Keratinocyte (primary cell): ENCODE data around the gene DMBX1. TPM values are rescaled to one million over a fixed set of nuclear protein-coding genes. Genes with fewer than 3 reads are reported as not detected.

Source experiments
- DNase-seq: peaks from one replicate; pipeline ENCODE4 v3.0.0-alpha.2; 2011; ENCODE audit warnings: low read depth, missing footprints, low spot score
- FAIRE-seq: peaks from 2 replicates; lab custom pipeline; 2011; peaks lifted over from hg19 to GRCh38; lab: Jason Lieb, UNC
- H2AFZ ChIP-seq: 2 replicates; pipeline ENCODE4 v1.6.0; 2012; ENCODE audit warnings: low read length, control low read depth, inconsistent platforms; ENCODE audit not compliant: control insufficient read depth
- H3K27ac ChIP-seq: 2 replicates; pipeline ENCODE4 v1.5.1; 2011; ENCODE audit warnings: low read length; ENCODE audit not compliant: control insufficient read depth, insufficient read depth
- H3K27me3 ChIP-seq: 3 replicates; pipeline ENCODE4 v1.6.0; 2011; ENCODE audit warnings: low read length; ENCODE audit not compliant: control insufficient read depth, insufficient read depth; ENCODE audit errors: extremely low read depth
- H3K36me3 ChIP-seq, 2 experiments: 2 replicates in 1 of 2; 3 replicates in 1 of 2; pipeline ENCODE4 v1.5.1; 2011; ENCODE audit warnings: low read length in 2 of 2, mild to moderate bottlenecking in 1 of 2; ENCODE audit not compliant: control insufficient read depth in 2 of 2, insufficient read depth in 2 of 2; ENCODE audit errors: extremely low read depth in 1 of 2
- H3K4me1 ChIP-seq: 3 replicates; pipeline ENCODE4 v1.5.1; 2011; ENCODE audit warnings: low read length; ENCODE audit not compliant: control insufficient read depth, insufficient read depth; ENCODE audit errors: extremely low read depth
- H3K4me2 ChIP-seq: 3 replicates; pipeline ENCODE4 v1.6.0; 2011; ENCODE audit warnings: low read depth, low read length; ENCODE audit not compliant: control insufficient read depth, insufficient read depth; ENCODE audit errors: extremely low read depth
- H3K4me3 ChIP-seq, 3 experiments: fragments of 200-600 bp in 1 of 3; sonication (generic) in 1 of 3; 2 replicates in 2 of 3; 3 replicates in 1 of 3; pipeline ENCODE4 v1.5.1; 2011 to 2016; ENCODE audit warnings: low read length in 3 of 3, mild to moderate bottlenecking in 3 of 3, control low read depth in 2 of 3, inconsistent platforms in 1 of 3, low read depth in 1 of 3, mixed read lengths in 1 of 3, mixed run types in 1 of 3, moderate library complexity in 1 of 3; ENCODE audit not compliant: control insufficient read depth in 2 of 3, insufficient read depth in 2 of 3; ENCODE audit errors: extremely low read depth in 1 of 3
- H3K79me2 ChIP-seq: 2 replicates; pipeline ENCODE4 v1.6.0; 2012; ENCODE audit warnings: low read length; ENCODE audit not compliant: control insufficient read depth, insufficient read depth
- H3K9ac ChIP-seq: 3 replicates; pipeline ENCODE4 v1.6.0; 2011; ENCODE audit warnings: low read length; ENCODE audit not compliant: control insufficient read depth, insufficient read depth; ENCODE audit errors: extremely low read depth
- H3K9me1 ChIP-seq: 3 replicates; pipeline ENCODE4 v1.6.0; 2011; ENCODE audit warnings: low read length; ENCODE audit not compliant: control insufficient read depth, insufficient read depth; ENCODE audit errors: extremely low read depth
- H3K9me3 ChIP-seq: 2 replicates; pipeline ENCODE4 v1.5.1; 2012; ENCODE audit warnings: low read depth, low read length; ENCODE audit not compliant: control insufficient read depth
- H4K20me1 ChIP-seq: 3 replicates; pipeline ENCODE4 v1.6.0; 2011; ENCODE audit warnings: low read length; ENCODE audit not compliant: control insufficient read depth, insufficient read depth; ENCODE audit errors: extremely low read depth
- CTCF ChIP-seq, 3 experiments: IDR thresholded peaks in 1 of 3; conservative IDR thresholded peaks in 1 of 3; optimal IDR thresholded peaks in 1 of 3; 2 replicates in 2 of 3; 3 replicates in 1 of 3; pipeline versions ENCODE3 to v1.5.1; 2011; ENCODE audit warnings: low read length in 3 of 3, mild to moderate bottlenecking in 3 of 3, moderate library complexity in 2 of 3, control low read depth in 1 of 3, inconsistent platforms in 1 of 3; ENCODE audit not compliant: insufficient read depth in 2 of 3; ENCODE audit errors: extremely low read depth in 1 of 3
- EZH2 ChIP-seq: IDR thresholded peaks from one replicate; pipeline ENCODE4 v1.6.1; 2012; ENCODE audit warnings: inconsistent platforms, mild to moderate bottlenecking, low read length, moderate library complexity
- dilution Hi-C: fragments of 300-500 bp; cut with MboI; formaldehyde crosslinking; loops from one replicate; pipeline ENCODE4 v1.7.0; 2020; ENCODE audit warnings: low sequenced_read_pairs; ENCODE audit not compliant: extremely low pct_ligation_motif_present
- polyA plus RNA-seq, 5 experiments: library from polyadenylated mRNA; depleted of rRNA in 3 of 5; stranded (reverse) in 3 of 5; stranded (forward) in 1 of 5; unstranded in 1 of 5; fragments of >200 nt; gene quantifications; 1 replicate in 1 of 5; 2 replicates in 3 of 5; 3 replicates in 1 of 5; pipeline versions ENCODE4 v1.2.1 to v1.2.3, GENCODE V29; 2011 to 2012; ENCODE audit warnings: missing spikeins in 2 of 5, low read depth in 1 of 5, low replicate concordance in 1 of 5

The DMBX1 gene
- polyA plus RNA-seq, 1 donor (not counting 4 experiments of a cell fraction or from before 2014, with no cell fraction given) = not detected

- H3K79me2 ChIP-seq = no peaks in the 10 kb centered on the region
- peaks cover 95% of the 10 kb centered on the region for H3K27me3 ChIP-seq
- dilution Hi-C loops = no loop called here
- H3K9me3 ChIP-seq = no peaks in the 10 kb centered on the region
- no peak overlapping the region for H3K27ac ChIP-seq
- H4K20me1 ChIP-seq = peaks cover 10% of the 10 kb centered on the region
- no peak overlapping the region for H3K4me3 ChIP-seq
- FAIRE-seq (no peak), DNase-seq (no peak)
- H2AFZ ChIP-seq = no peak overlapping the region
- no peak overlapping the region for H3K9ac ChIP-seq
- TF ChIP-seq CTCF (optimal IDR thresholded peaks at IDR 0.05 in 1 of 3, IDR thresholded peaks at IDR 0.05 in 1 of 3, conservative IDR thresholded peaks at IDR 0.05 in 1 of 3; ENCODE audit: extremely low read depth in 1 of 3, insufficient read depth in 2 of 3, low read length in 3 of 3) (no peak), EZH2 (peak; percentile 12)
- H3K4me2 ChIP-seq = no peak overlapping the region
- H3K36me3 ChIP-seq = no peaks in the 10 kb centered on the region
- H3K9me1 ChIP-seq = no peaks in the 10 kb centered on the region
- peaks cover 8% of the 10 kb centered on the region for H3K4me1 ChIP-seq
Observed at GRCh38 chr1:46491443-46492268, 2.0 kb downstream of the DMBX1 start.

- H2AFZ ChIP-seq = no peak overlapping the region
- H3K9ac ChIP-seq = no peak overlapping the region
- dilution Hi-C loops = no loop called here
- no peaks in the 10 kb centered on the region for H3K9me3 ChIP-seq
- peaks cover 10% of the 10 kb centered on the region for H4K20me1 ChIP-seq
- no peak for DNase-seq
- no peak for FAIRE-seq
- no peaks in the 10 kb centered on the region for H3K79me2 ChIP-seq
- no peak overlapping the region for H3K4me3 ChIP-seq
- H3K4me1 ChIP-seq = peaks cover 8% of the 10 kb centered on the region
- no peaks in the 10 kb centered on the region for H3K9me1 ChIP-seq
- no peak overlapping the region for H3K27ac ChIP-seq
- no peak for TF ChIP-seq CTCF (optimal IDR thresholded peaks at IDR 0.05 in 1 of 3, IDR thresholded peaks at IDR 0.05 in 1 of 3, conservative IDR thresholded peaks at IDR 0.05 in 1 of 3; ENCODE audit: extremely low read depth in 1 of 3, insufficient read depth in 2 of 3, low read length in 3 of 3)
- peak; percentile 65 for TF ChIP-seq EZH2
- H3K27me3 ChIP-seq = peaks cover 91% of the 10 kb centered on the region
- no peak overlapping the region for H3K4me2 ChIP-seq
- no peaks in the 10 kb centered on the region for H3K36me3 ChIP-seq
Observed at GRCh38 chr1:46492269-46492853, 2.7 kb downstream of the DMBX1 start.
